ELR (cell line): ENCODE measurements around the gene ZNF827.

Source experiments
- DNase-seq: peaks from one replicate; pipeline ENCODE4 v3.0.0-alpha.2; 2015; ENCODE audit warnings: low read depth

ZNF827 gene

GRCh38 chr4:145828802-145829485 lies 109.7 kb downstream of the ZNF827 start:
- DNase-seq = no peak

- no peak for DNase-seq
Measured at GRCh38 chr4:145827885-145828284, 110.7 kb downstream of the ZNF827 start.

- DNase-seq = no peak
Measured at GRCh38 chr4:145825255-145825654, 113.4 kb downstream of the ZNF827 start.

- no peak for DNase-seq
Measured at GRCh38 chr4:145824463-145824862, 114.2 kb downstream of the ZNF827 start.

GRCh38 chr4:145823743-145824142 lies 114.9 kb downstream of the ZNF827 start:
- no peak for DNase-seq

- DNase-seq = no peak
Measured at GRCh38 chr4:145822581-145822980, 116.0 kb downstream of the ZNF827 start.

- DNase-seq = no peak
Measured at GRCh38 chr4:145822181-145822580, 116.4 kb downstream of the ZNF827 start.

- DNase-seq = no peak
Measured at GRCh38 chr4:145821766-145822165, 116.9 kb downstream of the ZNF827 start.

GRCh38 chr4:145820407-145820806 lies 118.2 kb downstream of the ZNF827 start:
- DNase-seq = no peak

GRCh38 chr4:145819853-145820181 lies 118.8 kb downstream of the ZNF827 start:
- DNase-seq = no peak

- DNase-seq = no peak
Measured at GRCh38 chr4:145819101-145819852, 119.3 kb downstream of the ZNF827 start.

- no peak for DNase-seq
Measured at GRCh38 chr4:145818011-145818410, 120.6 kb downstream of the ZNF827 start.

- DNase-seq = no peak
Measured at GRCh38 chr4:145816091-145816490, 122.5 kb downstream of the ZNF827 start.

GRCh38 chr4:145815626-145816025 lies 123.0 kb downstream of the ZNF827 start:
- DNase-seq = peak; percentile 36

GRCh38 chr4:145815027-145815612 lies 123.5 kb downstream of the ZNF827 start:
- no peak for DNase-seq

GRCh38 chr4:145814246-145814645 lies 124.4 kb downstream of the ZNF827 start:
- DNase-seq = no peak

GRCh38 chr4:145812919-145813318 lies 125.7 kb downstream of the ZNF827 start:
- peak; percentile 77 for DNase-seq

GRCh38 chr4:145808848-145809512 lies 129.6 kb downstream of the ZNF827 start:
- DNase-seq = no peak

GRCh38 chr4:145808021-145808650 lies 130.5 kb downstream of the ZNF827 start:
- peak; percentile 99 for DNase-seq

- peak; percentile 53 for DNase-seq
Measured at GRCh38 chr4:145805490-145805889, 133.1 kb downstream of the ZNF827 start.

GRCh38 chr4:145804116-145804515 lies 134.5 kb downstream of the ZNF827 start:
- DNase-seq = peak; percentile 71

GRCh38 chr4:145799223-145799622 lies 139.4 kb downstream of the ZNF827 start:
- no peak for DNase-seq
